Endothelial cell of umbilical vein (primary cell): Measurements from ENCODE around the gene VPREB3.

ENCODE experiments used
- CTCF ChIP-seq, 2 donors: IDR thresholded peaks; 1 replicate in 1 of 2; 2 replicates in 1 of 2; pipeline ENCODE4 v1.5.1; 2011; ENCODE audit warnings: low read length in 2 of 2, mild to moderate bottlenecking in 2 of 2, moderate library complexity in 2 of 2, control low read depth in 1 of 2, inconsistent platforms in 1 of 2, low read depth in 1 of 2; ENCODE audit not compliant: insufficient read depth in 1 of 2; ENCODE audit errors: extremely low read depth in 1 of 2
- EZH2 ChIP-seq: IDR thresholded peaks from 2 replicates; pipeline ENCODE4 v1.6.1; 2012; ENCODE audit warnings: borderline replicate concordance, low read depth, mild to moderate bottlenecking, moderate library complexity, low read length, inconsistent platforms; ENCODE audit not compliant: severe bottlenecking
- POLR2A ChIP-seq: IDR thresholded peaks from 2 replicates; pipeline ENCODE4 v1.6.1; 2012; ENCODE audit warnings: low read depth, mild to moderate bottlenecking, control low read depth, low read length
- POLR2AphosphoS5 ChIP-seq: IDR thresholded peaks from 2 replicates; pipeline ENCODE4 v1.6.1; 2012; ENCODE audit warnings: low read depth, mild to moderate bottlenecking, control low read depth, low read length, moderate library complexity; ENCODE audit not compliant: insufficient read depth

- no peak for TF ChIP-seq CTCF (IDR thresholded peaks at IDR 0.05; ENCODE audit: extremely low read depth in 1 of 2, insufficient read depth in 1 of 2, low read depth in 1 of 2, low read length in 2 of 2)
- TF ChIP-seq POLR2AphosphoS5, result no peak
- TF ChIP-seq POLR2A, result no peak
- TF ChIP-seq EZH2, result no peak
Measured at GRCh38 chr22:23781511-23782183, 27.4 kb upstream of the VPREB3 start.
